HFFc6 (cell line): Measurements from ENCODE around the gene CELF4. TPM values are rescaled to one million over a fixed set of nuclear protein-coding genes. Genes with fewer than 3 reads are reported as not detected.

Experiments used
- DNase-seq: peaks from one replicate; pipeline ENCODE4 v3.0.0-alpha.2; 2018
- H3K27ac Mint-ChIP-seq: 2 replicates; pipeline ENCODE4 v1.8.0; 2020; ENCODE audit warnings: mild to moderate bottlenecking, mixed read lengths
- H3K27me3 Mint-ChIP-seq: 2 replicates; pipeline ENCODE4 v1.8.0; 2021; ENCODE audit warnings: mild to moderate bottlenecking, moderate library complexity, mixed read lengths; ENCODE audit not compliant: insufficient read depth
- H3K36me3 Mint-ChIP-seq: 2 replicates; pipeline ENCODE4 v1.8.0; 2021; ENCODE audit warnings: low read depth, mixed read lengths
- H3K4me1 Mint-ChIP-seq: 2 replicates; pipeline ENCODE4 v1.8.0; 2020; ENCODE audit warnings: low read depth, mixed read lengths
- H3K4me3 Mint-ChIP-seq: 2 replicates; pipeline ENCODE4 v1.8.0; 2020; ENCODE audit warnings: mild to moderate bottlenecking, moderate library complexity, mixed read lengths
- H3K9me3 Mint-ChIP-seq: 2 replicates; pipeline ENCODE4 v1.8.0; 2020; ENCODE audit warnings: mild to moderate bottlenecking, mixed read lengths
- CTCF ChIP-seq: fragments of 200-600 bp; sonication (generic); IDR thresholded peaks from 2 replicates; pipeline ENCODE4 v1.5.0; 2021; ENCODE audit warnings: antibody characterized with exemption, mild to moderate bottlenecking
- total RNA-seq, 6 experiments: library from RNA; stranded (reverse); fragmentation: NEBNext Ultra II Directional; extraction: Animal tissue kit (Norgen Biotek cat#: 25700); gene quantifications; 2 replicates in 1 of 6; 3 replicates in 5 of 6; pipeline ENCODE4 v1.2.3, GENCODE V29; 2021

The CELF4 gene
- total RNA-seq, 6 experiments from 2014 or later, result not detected

- Mint-ChIP-seq H3K9me3 (no peaks in the 10 kb centered on the region), H3K27me3 (peaks cover 45% of the 10 kb centered on the region), H3K36me3 (no peaks in the 10 kb centered on the region), H3K4me3 (no peak overlapping the region), H3K27ac (no peak overlapping the region), H3K4me1 (no peaks in the 10 kb centered on the region)
- no peak for DNase-seq
- TF ChIP-seq CTCF, result no peak
These were observed 21.4 kb downstream of the CELF4 start for GRCh38 chr18:37544217-37544616.

DNA sequence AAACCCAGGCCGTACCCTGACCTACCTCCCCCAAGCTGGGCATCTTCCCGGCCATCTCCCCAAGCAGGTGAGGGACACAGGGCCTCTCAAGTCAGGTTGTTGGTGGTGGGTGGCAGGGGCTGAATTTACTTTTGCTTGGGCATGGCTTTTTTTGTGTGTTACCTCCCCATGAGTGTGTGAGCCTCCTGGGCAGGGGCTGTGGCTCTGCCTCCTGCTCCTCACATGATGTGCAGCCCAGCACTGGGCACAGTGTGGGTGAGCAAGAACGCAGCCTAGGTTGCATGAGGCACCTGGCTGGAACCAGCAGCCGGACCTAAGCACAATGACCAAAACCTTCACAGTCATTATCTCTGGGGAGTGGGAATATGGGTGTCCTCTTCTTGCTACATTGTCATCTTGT, 22.3 kb downstream of the CELF4 start:
- Mint-ChIP-seq H3K9me3 (no peaks in the 10 kb centered on the region), H3K4me3 (no peak overlapping the region), H3K27ac (no peak overlapping the region), H3K27me3 (peaks cover 48% of the 10 kb centered on the region), H3K36me3 (no peaks in the 10 kb centered on the region), H3K4me1 (no peaks in the 10 kb centered on the region)
- no peak for TF ChIP-seq CTCF
- DNase-seq, result no peak

GRCh38 chr18:37541517-37541916, 24.1 kb downstream of the CELF4 start:
- no peak for DNase-seq
- Mint-ChIP-seq H3K4me1 (no peaks in the 10 kb centered on the region), H3K36me3 (no peaks in the 10 kb centered on the region), H3K27ac (no peak overlapping the region), H3K27me3 (peaks cover 49% of the 10 kb centered on the region), H3K4me3 (no peak overlapping the region), H3K9me3 (no peaks in the 10 kb centered on the region)
- TF ChIP-seq CTCF, result no peak

- peaks cover 50% of the 10 kb centered on the region for H3K27me3 Mint-ChIP-seq
- no peaks in the 10 kb centered on the region for H3K36me3 Mint-ChIP-seq
- no peaks in the 10 kb centered on the region for H3K9me3 Mint-ChIP-seq
- H3K4me1 Mint-ChIP-seq, result no peaks in the 10 kb centered on the region
- DNase-seq, result no peak
- no peak for TF ChIP-seq CTCF
- no peak overlapping the region for H3K4me3 Mint-ChIP-seq
- no peak overlapping the region for H3K27ac Mint-ChIP-seq
These were observed 25.0 kb downstream of the CELF4 start for GRCh38 chr18:37540424-37541138.

DNA sequence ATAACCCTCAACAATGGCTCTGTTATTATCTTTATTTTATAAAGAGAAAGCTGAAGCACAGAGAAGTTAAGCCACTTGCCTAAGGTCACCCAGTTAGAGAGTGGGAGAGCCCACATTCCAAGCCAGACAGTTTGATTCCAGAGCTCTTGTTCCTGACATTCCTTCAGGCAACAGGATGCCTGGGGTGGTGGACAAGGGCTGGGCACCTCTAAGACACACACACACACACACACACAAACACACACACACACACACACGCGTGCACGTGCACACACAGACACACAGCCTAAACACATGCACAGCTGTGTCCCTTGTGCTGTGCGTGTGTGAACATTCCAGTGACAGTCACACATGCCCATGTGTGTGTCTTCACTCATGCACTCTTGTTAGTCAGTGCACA, 26.4 kb downstream of the CELF4 start:
- no peaks in the 10 kb centered on the region for H3K9me3 Mint-ChIP-seq
- TF ChIP-seq CTCF, result no peak
- H3K36me3 Mint-ChIP-seq, result no peaks in the 10 kb centered on the region
- DNase-seq, result no peak
- peaks cover 49% of the 10 kb centered on the region for H3K27me3 Mint-ChIP-seq
- no peaks in the 10 kb centered on the region for H3K4me1 Mint-ChIP-seq
- H3K4me3 Mint-ChIP-seq, result no peak overlapping the region
- H3K27ac Mint-ChIP-seq, result no peak overlapping the region
